OCI-LY7 (cell line): ENCODE results near the gene UBR2. TPM values are rescaled to one million over a fixed set of nuclear protein-coding genes. Genes with fewer than 3 reads are reported as not detected.

Experiments used
- BruUV-seq: library from RNA; stranded (reverse); fragments of 400-500 nt; replicated peaks from 2 replicates; lab custom pipeline; 2021; lab: Mats Ljungman, UMichigan
- CTCF ChIA-PET: fragments of 300-600 bp; sonication (Branson Sonifier 250); formaldehyde crosslinking; loops from one replicate; lab custom pipeline; 2022; ENCODE audit warnings: antibody characterized with exemption; ENCODE audit not compliant: unreplicated experiment; lab: Charles Lee
- POLR2A ChIA-PET: fragments of 300-600 bp; sonication (Branson Sonifier 250); formaldehyde crosslinking; loops from one replicate; lab custom pipeline; 2022; ENCODE audit warnings: antibody characterized with exemption; lab: Charles Lee
- DNase-seq: peaks from one replicate; pipeline ENCODE4 v3.0.0-alpha.2; 2015; ENCODE audit warnings: low spot score
- H2AFZ ChIP-seq: fragments of 200-600 bp; sonication (generic), shearing (Covaris generic); 2 replicates; pipeline ENCODE4 v1.6.1; 2014; ENCODE audit warnings: mild to moderate bottlenecking, antibody characterized with exemption, low read length, moderate library complexity
- H3K27ac ChIP-seq: fragments of 200-600 bp; sonication (generic); 2 replicates; pipeline ENCODE4 v1.5.1; 2014; ENCODE audit warnings: mixed run types, low read depth, mild to moderate bottlenecking, moderate library complexity, low read length, inconsistent platforms; ENCODE audit not compliant: poor library complexity, severe bottlenecking
- H3K36me3 ChIP-seq: fragments of 200-600 bp; sonication (generic); 2 replicates; pipeline ENCODE4 v1.6.1; 2014; ENCODE audit warnings: mild to moderate bottlenecking, antibody characterized with exemption, low read length, moderate library complexity, mixed read lengths; ENCODE audit not compliant: insufficient read depth
- H3K4me1 ChIP-seq: fragments of 200-600 bp; sonication (generic); 2 replicates; pipeline ENCODE4 v1.5.1; 2014; ENCODE audit warnings: mild to moderate bottlenecking, low read length; ENCODE audit not compliant: insufficient read depth, poor library complexity, severe bottlenecking
- H3K4me2 ChIP-seq: fragments of 200-600 bp; sonication (generic); 2 replicates; pipeline ENCODE4 v1.6.1; 2014; ENCODE audit warnings: mild to moderate bottlenecking, low read length
- H3K4me3 ChIP-seq: fragments of 200-600 bp; sonication (generic); 2 replicates; pipeline ENCODE4 v1.5.1; 2014; ENCODE audit warnings: mild to moderate bottlenecking, low read depth, low read length; ENCODE audit not compliant: poor library complexity, severe bottlenecking
- H3K79me2 ChIP-seq: fragments of 200-600 bp; sonication (generic); 2 replicates; pipeline ENCODE4 v1.6.1; 2016; ENCODE audit warnings: low read depth, mild to moderate bottlenecking, low read length, moderate library complexity, mixed read lengths; ENCODE audit not compliant: insufficient read depth
- H3K9me2 ChIP-seq: fragments of 200-600 bp; sonication (generic); 2 replicates; pipeline ENCODE4 v1.6.1; 2016; ENCODE audit warnings: mild to moderate bottlenecking, low read length, mixed read lengths; ENCODE audit not compliant: insufficient read depth
- H3K9me3 ChIP-seq: fragments of 200-600 bp; sonication (generic); 2 replicates; pipeline ENCODE4 v1.6.1; 2014; ENCODE audit warnings: mild to moderate bottlenecking, mixed run types, low read length, mixed read lengths
- H4K20me1 ChIP-seq: fragments of 200-600 bp; sonication (generic); 2 replicates; pipeline ENCODE4 v1.6.1; 2014; ENCODE audit warnings: mild to moderate bottlenecking, antibody characterized with exemption, low read length, moderate library complexity, mixed read lengths; ENCODE audit not compliant: insufficient read depth
- EZH2phosphoT487 ChIP-seq: fragments of 200-600 bp; sonication (generic); IDR thresholded peaks from 2 replicates; pipeline ENCODE4 v1.6.1; 2018; ENCODE audit warnings: low read depth, borderline replicate concordance, mild to moderate bottlenecking, mixed run types, antibody characterized with exemption, low read length, moderate library complexity, mixed read lengths
- intact Hi-C: fragments of 100-400 bp; cut with micrococcal nuclease; formaldehyde crosslinking; loops from one replicate; pipeline ENCODE4 v1.10.0; 2022; ENCODE audit not compliant: unreplicated experiment
- total RNA-seq, 2 experiments: library from RNA; depleted of rRNA in 1 of 2; stranded (reverse); fragments of >200 nt in 1 of 2; shearing (Covaris generic) in 1 of 2; gene quantifications; 2 replicates each; pipeline ENCODE4 v1.2.3, GENCODE V29; 2014 to 2022
- TF ChIP-seq, protein P1 (sequence below): fragments of 200-600 bp; sonication (generic); conservative IDR thresholded peaks from 2 replicates; pipeline ENCODE4 v1.5.1; 2014; ENCODE audit warnings: mild to moderate bottlenecking, antibody characterized with exemption, low read length, moderate library complexity, mixed read lengths

Gene UBR2
- total RNA-seq, 2 experiments from 2014 or later, result 17.1 to 26.7 TPM

DNA sequence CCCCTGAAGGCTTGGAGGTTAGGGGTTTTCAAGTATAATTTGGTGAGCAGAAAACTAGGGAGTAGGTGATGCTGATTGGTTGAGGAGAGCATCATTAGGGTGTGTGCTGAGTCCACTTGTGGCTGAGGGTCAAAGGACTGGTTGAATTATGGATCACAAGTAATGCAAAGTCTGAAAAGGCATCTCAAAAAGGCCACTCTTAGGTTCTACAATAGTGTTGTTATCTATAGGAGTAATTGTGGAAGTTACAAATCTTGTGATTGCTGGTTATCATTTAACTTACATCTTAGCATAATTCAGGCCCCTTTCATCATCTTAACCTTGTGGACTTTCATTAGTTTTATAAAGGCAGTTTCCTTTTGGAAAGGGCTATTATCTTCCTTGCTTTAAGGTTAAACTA lies 60.8 kb downstream of the UBR2 start:
- Histone ChIP-seq H3K9me2 (no peaks in the 10 kb centered on the region), H3K27ac (no peak overlapping the region), H3K9me3 (no peaks in the 10 kb centered on the region), H3K4me1 (no peaks in the 10 kb centered on the region), H3K4me3 (no peak overlapping the region), H3K79me2 (no peaks in the 10 kb centered on the region), H4K20me1 (no peaks in the 10 kb centered on the region; the same call in 1 of the 2 replicates), H2AFZ (no peak overlapping the region), H3K4me2 (no peak overlapping the region), H3K36me3 (peaks cover 48% of the 10 kb centered on the region)
- no TSS peak for BruUV-seq
- no peak for DNase-seq
- TF ChIP-seq EZH2phosphoT487, result no peak
- TF ChIP-seq, protein P1, sequence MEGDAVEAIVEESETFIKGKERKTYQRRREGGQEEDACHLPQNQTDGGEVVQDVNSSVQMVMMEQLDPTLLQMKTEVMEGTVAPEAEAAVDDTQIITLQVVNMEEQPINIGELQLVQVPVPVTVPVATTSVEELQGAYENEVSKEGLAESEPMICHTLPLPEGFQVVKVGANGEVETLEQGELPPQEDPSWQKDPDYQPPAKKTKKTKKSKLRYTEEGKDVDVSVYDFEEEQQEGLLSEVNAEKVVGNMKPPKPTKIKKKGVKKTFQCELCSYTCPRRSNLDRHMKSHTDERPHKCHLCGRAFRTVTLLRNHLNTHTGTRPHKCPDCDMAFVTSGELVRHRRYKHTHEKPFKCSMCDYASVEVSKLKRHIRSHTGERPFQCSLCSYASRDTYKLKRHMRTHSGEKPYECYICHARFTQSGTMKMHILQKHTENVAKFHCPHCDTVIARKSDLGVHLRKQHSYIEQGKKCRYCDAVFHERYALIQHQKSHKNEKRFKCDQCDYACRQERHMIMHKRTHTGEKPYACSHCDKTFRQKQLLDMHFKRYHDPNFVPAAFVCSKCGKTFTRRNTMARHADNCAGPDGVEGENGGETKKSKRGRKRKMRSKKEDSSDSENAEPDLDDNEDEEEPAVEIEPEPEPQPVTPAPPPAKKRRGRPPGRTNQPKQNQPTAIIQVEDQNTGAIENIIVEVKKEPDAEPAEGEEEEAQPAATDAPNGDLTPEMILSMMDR, result no peak
- ChIA-PET CTCF (no interaction called here), POLR2A (no interaction called here)
- intact Hi-C loops, result no loop called here

DNA sequence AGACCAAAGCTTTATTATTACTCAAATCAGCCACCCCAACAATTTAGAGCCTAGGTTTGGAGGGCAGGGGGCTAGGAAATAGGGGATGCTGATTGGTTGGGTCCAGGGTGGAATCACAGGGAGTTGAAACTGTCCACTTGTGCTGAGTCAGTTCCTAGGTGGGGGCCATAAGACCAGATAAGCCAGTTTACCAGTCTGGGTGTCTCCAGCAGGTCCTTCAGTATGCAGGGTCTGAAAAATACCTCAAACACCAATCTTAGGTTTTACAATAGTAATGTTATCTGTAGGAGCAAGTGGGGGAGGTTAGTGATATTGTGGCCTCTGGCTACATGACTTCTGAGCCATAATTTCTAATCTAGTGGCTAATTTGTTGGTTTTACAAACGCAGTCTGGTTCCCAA lies 63.2 kb downstream of the UBR2 start:
- Histone ChIP-seq H3K9me3 (no peaks in the 10 kb centered on the region), H2AFZ (no peak overlapping the region), H3K36me3 (peaks cover 51% of the 10 kb centered on the region), H3K4me1 (no peaks in the 10 kb centered on the region), H3K4me2 (no peak overlapping the region), H3K9me2 (no peaks in the 10 kb centered on the region), H3K27ac (no peak overlapping the region), H4K20me1 (no peaks in the 10 kb centered on the region), H3K79me2 (no peaks in the 10 kb centered on the region), H3K4me3 (no peak overlapping the region)
- BruUV-seq, result no TSS peak
- TF ChIP-seq EZH2phosphoT487, result no peak
- TF ChIP-seq, protein P1, result no peak
- CTCF ChIA-PET, result no interaction called here
- intact Hi-C loops, result no loop called here
- DNase-seq, result no peak
- POLR2A ChIA-PET, result no interaction called here

DNA sequence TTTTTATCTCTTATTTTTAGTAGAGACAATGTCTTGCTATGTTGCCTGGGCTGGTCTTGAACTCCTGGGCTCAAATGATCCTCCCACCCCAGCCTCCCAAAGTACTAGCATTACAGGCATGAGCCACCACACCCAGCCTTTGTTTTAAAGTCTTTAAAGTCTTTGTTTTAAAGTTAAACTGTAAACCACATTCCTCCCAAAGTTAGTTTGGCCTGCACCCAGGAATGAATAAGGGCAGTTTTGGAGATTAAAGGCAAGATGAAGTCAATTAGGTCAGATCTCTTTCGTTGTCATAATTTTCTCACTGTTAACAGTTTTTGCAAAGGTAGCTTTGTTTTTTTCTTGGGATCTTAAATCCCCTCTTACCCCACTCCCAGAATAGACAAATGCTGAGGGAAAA lies 63.8 kb downstream of the UBR2 start:
- Histone ChIP-seq H3K27ac (no peak overlapping the region), H3K4me2 (no peak overlapping the region), H3K9me2 (no peaks in the 10 kb centered on the region), H3K4me3 (no peak overlapping the region), H3K79me2 (no peaks in the 10 kb centered on the region), H3K4me1 (no peaks in the 10 kb centered on the region), H3K36me3 (peaks cover 58% of the 10 kb centered on the region), H4K20me1 (no peaks in the 10 kb centered on the region), H2AFZ (no peak overlapping the region), H3K9me3 (no peaks in the 10 kb centered on the region)
- intact Hi-C loops, result no loop called here
- ChIA-PET CTCF (no interaction called here), POLR2A (interaction anchor here (0.6 to 1.0 kb wide), 4 partner anchors 9 to 894 kb away, joined by 3 to 5 read pairs (median 4); no protein-coding TSS in a partner anchor)
- DNase-seq, result no peak
- no TSS peak for BruUV-seq
- TF ChIP-seq, protein P1, result no peak
- TF ChIP-seq EZH2phosphoT487, result no peak
